GM12891 (cell line): ENCODE measurements around the gene NSFL1C.

Experiments used
- POLR2A ChIP-seq: IDR thresholded peaks from 2 replicates; pipeline ENCODE4 v1.6.1; 2011; ENCODE audit warnings: low read depth, low read length, control low read depth
- POLR2AphosphoS5 ChIP-seq: IDR thresholded peaks from 2 replicates; pipeline ENCODE4 v1.6.1; 2011; ENCODE audit warnings: low read depth, low read length, control low read depth
- POU2F2 ChIP-seq: IDR thresholded peaks from 2 replicates; pipeline ENCODE4 v1.6.1; 2011; ENCODE audit warnings: low read depth, mild to moderate bottlenecking, control low read depth, low read length, moderate library complexity
- SPI1 ChIP-seq: IDR thresholded peaks from 2 replicates; pipeline ENCODE4 v1.6.1; 2011; ENCODE audit warnings: low read depth, low read length, control low read depth
- TAF1 ChIP-seq: IDR thresholded peaks from 2 replicates; pipeline ENCODE4 v1.6.1; 2011; ENCODE audit warnings: low read depth, low read length, control low read depth

DNA sequence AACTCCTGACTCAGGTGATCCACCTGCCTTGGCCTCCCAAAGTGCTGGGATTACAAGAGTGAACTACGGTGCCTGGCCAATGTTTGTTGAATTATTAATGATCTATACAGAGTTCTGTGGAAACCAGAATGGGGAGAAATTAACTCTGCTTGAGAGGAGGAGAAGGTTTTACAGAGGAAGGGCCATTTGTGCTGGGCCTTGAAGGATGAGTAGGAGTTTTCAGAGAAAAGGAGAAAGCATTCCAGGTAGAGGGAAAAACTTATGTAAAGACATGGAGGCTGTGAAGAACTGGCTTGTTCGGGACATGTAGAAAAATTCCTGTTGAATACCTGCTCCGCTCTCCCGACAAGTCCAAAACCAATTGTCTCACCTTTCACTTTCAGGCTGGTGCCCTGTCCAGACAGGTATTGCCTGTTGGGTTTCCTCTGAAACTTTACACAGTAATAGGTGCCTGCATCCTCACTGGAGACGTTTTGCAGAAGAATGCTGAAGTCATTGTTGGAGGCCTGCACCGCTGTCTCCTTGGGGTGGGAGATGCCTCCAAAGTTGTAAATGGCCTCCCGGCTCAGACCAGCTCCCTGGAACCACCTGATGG lies 11.3 kb upstream of the NSFL1C start:
- TF ChIP-seq POLR2AphosphoS5 (no peak), POLR2A (no peak), TAF1 (no peak), POU2F2 (no peak), SPI1 (no peak)
